Stimulated activated CD8-positive, alpha-beta memory T cell treated with anti-CD3 and anti-CD28 coated beads, Interleukin-15, amount 100 ng/mL, for 1 hour (primary cell): ENCODE measurements around the gene SEMA3G.
A peak's percentile ranks its signal among the peaks of the same experiment; 100 is the strongest.

Source experiments
- DNase-seq: peaks from one replicate; pipeline ENCODE4 v3.0.0-alpha.2; 2020; ENCODE audit warnings: low read depth

Gene SEMA3G

DNA sequence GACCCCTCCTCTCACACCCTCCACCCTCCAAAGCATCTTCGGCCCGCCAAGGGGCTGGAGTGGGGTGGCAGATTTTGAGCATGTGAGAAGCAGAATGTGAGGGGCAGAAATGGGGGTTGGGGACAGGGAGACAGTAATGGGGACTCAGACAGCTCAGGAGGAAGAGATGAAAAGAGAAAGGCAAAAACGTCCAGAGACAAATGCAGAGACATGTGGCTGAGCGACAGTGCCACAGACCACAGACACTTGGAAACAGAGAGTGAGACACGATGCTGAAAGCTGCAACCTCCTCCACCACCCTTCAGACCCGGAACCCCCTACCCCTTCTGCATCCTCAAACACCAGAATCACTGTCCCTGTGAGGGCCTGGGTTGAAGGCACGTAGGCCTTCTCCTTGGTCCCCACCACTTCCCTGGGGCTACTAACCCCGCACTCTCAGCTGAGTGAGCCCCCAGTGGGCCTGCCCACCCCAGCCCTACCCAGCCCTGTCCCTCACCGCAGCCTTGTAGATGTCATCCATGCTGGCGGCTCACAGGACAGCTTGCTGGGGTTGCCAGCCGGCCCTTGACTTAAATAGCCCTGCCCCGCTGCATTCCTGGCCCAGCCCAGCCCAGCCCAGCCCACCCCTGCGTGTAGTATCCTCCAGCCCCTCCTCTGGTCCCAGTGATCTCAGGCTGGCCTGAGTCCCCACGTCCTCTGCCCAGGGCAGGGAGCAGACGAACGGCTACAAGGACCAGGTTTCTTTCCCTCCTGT lies 8.8 kb upstream of the SEMA3G start, which contains the start of gene TNNC1:
Gene TNNC1, minus strand, starts transcription at position 546 of the 754 bp plus-strand sequence. Its CDS starts 26 bp downstream, at position 520.
- DNase-seq = no peak

- DNase-seq = no peak
Measured at GRCh38 chr3:52452570-52453221, 7.8 kb upstream of the SEMA3G start.

DNA sequence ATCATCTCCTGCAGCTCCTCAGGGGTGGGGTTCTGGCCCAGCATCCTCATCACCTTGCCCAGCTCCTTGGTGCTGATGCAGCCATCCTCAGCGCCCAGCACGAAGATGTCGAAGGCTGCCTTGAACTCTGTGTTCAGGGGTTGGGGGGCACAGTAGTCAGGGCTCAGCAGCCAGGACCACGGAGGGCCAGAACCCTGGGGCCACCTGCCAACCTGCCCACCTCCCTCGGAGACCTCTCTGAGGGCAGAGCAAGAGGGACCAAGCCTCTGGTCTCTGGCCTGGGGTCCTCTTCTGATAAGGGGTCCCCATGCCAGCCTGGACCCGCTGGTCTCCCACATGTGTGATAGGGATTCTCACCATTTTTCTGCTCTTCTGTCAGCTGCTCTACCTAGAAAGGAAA lies 7.2 kb upstream of the SEMA3G start:
- no peak for DNase-seq

DNA sequence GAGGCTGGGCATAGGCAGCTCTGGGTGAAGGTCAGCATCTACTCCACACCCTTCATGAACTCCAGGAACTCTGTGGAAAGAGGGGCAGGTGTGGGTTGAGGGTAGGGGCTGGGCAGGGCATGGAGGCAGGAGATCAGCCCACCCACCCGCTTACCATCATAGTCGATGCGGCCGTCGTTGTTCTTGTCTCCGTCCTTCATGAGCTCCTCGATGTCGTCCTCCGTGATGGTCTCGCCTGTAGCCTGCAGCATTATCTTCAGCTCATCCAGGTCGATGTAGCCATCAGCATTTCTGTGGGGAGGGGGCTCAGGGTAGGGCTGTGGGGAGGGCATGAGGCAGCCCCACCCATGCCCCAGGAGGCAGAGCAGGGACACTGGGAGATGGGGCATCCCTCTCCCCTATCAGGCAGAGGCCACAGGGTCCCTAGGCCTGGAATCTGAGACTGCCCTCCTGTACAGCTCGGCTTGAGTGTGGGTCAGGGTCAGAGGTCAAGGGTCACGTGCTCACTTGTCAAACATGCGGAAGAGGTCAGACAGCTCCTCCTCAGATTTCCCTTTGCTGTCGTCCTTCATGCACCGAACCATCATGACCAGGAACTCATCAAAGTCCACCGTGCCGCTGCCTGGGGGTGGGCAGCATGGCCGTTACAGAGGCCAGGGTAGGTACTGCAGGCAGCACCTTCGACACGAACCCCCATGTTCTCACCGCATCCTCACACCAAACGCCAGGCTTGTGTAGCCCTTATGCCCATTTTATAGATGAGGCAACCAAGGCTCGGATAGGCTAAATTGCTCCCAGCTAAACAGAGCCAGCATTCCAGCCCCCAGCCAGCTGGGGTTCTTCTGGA lies 6.6 kb upstream of the SEMA3G start:
- no peak for DNase-seq

DNA sequence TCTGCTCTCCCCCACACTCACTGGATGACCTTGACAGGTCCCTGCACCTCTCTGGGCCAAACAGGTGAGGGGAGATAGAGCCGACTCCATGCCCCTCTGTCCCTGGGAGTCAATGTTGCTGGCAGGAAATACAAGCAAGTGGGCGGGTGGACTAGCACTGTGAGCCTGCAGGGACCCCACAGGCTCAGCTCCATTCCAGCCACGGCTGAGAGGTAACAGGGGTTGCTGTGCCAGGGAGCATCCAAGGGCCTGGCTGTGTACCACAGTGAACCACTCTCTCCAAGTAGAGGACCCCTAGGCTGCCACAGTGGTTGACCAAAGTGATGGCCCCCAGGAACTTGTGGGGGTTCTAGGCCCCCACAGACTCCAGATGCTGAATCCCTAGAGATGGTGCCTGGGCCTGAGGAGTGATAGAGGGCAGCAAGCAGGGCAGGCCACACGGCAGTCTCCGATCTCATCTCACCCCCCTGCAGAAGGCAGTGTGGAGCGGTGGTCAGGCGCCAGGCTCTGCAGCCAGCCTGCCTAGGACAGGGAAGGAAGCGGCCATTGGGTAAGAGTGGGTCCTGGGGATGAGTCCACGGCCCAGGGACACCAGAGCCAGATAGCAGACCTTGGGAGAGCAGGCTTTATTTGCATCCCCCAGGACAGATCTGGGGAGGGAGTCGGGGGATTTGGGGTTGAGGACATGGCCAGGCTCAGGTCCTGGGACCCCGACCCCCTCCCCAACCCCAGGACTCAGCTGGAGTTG lies 5.8 kb upstream of the SEMA3G start:
- no peak for DNase-seq

DNA sequence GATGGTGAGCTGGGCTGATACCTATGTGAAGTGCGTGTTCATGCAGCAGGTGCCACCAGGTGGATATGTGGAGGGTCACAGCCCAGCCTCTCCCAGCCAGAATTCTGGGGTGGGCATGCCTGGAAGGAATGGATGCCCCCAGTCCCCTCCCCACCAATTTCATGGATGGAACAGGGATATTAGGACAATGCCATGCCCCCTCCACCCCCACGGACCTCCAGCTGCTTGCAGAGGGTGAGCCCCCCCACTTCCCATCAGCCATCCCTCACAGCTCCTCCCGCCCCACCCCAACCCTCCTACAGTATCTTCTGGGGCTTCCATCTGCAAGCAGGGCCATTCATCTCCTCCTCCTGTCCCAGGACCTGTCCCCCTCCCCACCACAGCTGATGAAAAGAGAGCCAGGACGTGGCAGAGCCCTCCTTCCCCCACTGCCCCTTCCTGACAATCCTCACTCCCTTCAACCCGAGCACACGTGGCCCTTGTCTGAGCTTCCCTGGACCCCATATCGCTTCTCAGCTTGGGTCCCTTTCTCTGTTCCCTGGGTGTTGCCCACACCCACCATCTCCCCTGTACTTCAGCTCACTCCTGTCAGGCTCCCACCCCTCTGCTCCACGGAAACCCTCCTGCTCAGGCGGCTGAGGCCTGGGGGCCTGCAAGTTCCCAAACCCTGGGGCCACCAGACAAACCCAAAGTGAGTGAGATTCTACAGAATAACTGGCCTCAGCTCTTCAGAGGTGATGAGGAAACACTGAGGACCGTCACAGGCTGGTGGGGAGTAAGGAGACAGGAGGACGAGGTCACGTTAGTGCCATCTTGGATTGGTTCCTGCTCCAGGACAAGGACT lies 2.8 kb upstream of the SEMA3G start:
- DNase-seq = no peak

DNA sequence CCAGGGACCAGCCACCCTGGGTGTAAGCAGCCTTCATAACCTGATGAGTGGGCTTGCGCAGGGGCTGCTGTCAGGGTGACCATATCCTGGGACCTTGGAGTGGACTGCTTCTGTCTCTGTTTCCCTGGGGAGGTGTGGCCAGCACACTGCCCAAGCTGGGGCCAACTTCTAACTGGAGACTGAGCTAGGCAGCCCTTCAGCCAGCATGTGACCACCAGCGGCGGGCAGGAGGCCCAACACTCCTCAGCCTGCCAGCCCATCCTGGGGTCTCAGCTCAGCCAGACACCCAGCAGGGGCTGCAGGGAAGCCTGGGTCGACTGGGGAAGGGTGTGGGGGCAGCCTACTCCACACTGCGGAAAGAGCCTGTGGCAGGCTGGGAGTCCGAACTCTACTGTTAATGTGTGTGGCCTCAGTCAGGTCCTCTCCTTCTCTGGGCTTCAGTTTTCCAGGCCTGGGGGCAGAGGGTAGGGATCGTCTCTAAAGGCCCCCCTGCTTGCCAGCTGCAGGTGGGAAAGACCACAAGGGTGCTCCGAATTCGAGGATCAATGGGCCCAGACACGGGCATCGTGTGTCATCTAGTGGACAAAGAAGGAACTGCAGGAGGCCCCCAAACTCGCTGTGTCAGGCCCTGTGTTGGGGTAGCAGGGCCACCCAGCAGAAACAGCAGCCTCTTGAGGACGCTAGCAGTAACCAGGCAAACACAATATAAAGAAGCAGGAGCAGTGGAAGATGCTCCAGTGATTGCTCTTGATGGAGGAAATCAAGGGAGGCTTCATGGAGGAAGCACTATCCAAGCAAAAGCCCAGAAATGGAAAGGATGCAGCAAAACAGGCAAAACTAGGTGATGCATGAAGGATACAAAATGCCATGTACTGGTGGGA lies 2.0 kb upstream of the SEMA3G start:
- DNase-seq = peak; percentile 58

- no peak for DNase-seq
Measured at GRCh38 chr3:52446042-52446441, 1.1 kb upstream of the SEMA3G start.

DNA sequence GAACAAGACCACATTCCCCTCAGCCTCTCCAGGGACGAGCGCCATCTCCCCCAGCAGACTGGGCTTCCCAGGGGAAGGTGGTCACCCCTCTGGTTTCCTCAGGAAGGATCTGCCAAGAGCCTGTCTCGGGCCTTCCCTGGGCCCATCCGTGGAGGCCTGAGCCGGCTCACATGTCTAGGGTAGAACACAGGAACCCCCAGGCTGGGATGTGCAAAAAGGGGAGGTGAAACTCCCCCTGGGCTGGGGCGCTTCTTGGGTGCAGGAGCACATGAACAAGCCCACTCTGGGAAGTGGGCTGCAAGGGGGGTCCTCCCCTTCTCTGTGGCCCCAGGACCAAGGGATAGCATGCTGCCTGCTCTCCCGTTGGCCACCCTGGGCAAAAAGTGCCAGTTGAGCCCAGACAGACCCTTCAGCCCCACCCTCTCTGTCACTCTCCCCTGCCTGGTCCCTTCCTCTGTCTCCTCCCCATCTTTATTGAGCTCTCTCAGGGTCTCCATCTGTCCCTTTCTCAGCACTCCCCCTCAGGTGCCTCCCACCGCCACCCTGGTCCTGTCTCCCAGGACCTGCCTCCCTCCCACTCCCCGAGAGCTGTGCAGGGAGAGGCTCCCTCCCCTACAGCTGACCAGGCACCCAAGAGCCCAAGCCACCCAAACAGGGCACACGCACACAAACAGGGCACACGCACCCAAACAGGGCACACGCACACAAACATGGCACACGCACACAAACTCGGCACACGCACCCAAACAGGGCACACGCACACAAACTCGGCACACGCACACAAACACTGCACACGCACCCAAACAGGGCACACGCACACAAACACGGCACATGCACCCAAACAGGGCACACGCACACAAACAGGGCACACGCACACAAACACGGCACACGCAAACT lies 864 bp downstream of the SEMA3G start:
- no peak for DNase-seq

DNA sequence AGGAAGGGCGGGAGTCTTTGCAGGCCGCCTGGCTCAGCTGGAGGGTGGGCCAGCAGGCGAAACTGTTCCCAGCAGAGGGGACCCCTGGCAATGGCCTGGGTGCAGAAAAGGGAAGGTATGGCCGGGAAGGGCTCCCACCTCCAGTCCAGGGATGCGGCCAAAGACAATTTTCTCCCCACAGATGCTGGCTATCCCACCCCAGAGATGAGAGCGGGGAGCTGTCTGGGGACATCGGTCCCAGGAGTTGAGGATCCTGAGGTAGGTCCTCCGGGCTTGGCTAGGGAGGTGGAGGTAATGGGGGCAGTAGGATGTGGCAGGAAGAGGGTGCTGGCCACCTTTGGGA lies 1.7 kb downstream of the SEMA3G start:
- no peak for DNase-seq

DNA sequence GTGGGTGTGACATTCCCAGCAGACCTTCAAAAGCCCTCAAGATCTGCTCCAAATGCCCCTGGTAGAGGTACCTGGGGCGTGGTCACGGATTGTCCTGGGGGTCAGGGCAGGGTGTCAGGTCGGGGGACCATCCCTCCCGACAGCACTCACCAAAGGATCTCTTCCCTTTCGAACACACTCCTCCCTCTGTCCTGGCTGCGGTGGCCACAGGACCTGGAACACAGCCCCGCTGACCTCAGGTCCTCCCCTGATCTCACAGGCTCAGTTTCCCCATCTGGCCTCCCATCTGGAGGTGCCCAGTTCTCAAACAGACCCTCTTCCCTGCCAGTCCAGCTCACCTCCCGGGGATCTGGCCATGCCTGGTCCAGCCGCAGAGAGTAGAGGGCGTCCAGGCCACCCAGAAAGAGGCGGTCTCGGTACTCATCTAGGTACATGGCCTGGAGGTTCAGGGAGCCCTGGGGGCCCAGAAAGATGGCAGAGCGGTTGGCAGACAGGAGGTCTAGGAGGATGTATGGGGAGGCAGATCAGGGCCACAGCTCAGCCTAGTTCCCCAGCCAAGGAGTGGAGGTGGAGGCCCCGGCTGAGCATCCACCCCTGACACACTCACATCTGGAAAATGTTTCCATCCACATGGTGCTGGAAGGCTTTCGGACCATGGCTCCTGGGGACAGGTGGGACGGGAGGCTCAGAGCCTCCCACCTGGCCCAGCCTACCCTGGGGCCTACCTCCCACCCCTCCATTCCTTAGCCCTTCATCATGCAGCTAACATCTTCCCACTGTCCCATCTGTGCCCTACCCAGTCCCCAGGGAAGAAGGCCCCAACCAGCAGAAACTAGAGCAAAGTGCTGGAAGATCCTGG lies 2.3 kb downstream of the SEMA3G start:
- no peak for DNase-seq

DNA sequence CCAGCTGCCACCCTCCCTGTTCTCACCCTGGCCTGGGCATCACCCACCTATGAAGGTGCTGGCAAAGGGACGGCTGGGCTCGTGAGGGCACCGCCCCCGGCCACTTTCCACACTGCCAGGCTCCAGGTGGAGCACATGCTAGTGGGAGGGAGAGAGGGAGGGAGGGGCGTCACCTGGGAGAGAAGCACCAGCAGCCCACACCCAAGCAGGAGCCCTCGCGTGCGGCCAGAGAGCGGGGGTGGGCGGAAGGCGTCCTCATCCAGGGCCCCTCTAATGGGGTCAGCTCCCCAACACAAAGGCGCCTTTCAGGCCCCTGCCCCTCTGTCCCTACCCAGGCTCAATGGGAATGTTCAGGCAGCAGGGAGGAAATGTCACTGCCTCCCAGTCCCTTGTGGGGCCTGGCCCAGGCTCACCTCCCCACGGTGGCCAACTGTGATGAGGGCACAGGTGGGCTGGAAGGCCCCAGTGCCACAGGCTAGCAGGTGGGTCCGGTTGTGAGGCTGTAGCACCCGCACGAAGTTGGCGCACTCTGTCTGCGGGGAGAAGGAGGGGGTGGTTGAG lies 3.1 kb downstream of the SEMA3G start:
- no peak for DNase-seq

DNA sequence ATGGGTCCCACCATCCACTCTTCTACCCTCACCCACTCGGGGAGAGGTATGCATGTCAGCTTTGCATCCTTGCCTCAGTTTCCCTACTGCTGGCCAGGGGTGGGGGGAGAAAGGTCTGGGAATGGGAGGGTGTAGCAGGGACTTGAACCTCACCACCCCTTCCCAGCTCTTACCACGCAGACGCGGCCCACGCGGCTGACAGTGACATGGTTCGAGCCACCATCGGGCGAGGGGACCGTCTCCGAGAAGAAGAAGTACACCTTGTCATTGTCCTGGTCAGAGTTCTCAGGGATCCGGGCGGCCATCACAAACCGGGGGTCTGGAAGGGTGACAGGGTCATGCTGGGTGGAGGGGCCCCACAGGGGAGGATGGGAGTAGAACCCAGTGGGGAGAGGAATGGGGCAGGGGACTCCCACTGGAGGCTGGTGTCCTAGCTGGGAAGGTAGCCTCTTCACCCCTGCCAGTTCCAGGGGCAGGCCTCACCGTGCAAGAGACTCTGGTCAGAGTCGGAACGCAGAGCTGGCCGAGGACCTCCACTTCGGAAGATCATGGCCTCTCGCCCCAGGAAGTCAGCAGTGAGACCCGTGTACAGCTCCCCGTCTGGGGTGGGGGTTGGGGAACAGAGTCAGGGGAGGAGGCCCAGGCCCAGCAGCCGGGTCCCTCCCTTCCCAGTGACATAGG lies 3.7 kb downstream of the SEMA3G start:
- DNase-seq = no peak

DNA sequence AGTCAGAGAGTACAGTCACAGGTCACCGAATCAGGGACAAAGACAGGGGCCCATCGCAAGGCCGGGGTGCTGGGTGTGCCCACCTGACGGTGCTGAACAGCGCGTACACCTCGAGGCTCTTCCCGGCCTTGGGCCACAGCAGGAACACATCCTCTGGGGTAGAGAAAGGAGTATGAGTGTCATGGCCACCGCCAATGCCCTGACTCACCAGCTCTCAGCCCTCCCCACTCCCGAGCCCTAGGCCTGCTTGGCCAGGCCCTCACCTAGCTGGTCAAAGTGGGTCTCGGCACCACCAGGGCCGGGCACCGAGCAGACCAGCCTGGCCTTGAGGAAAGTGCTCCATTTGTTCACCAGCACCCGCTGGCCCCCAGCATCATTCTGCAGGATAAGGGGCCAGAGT lies 4.2 kb downstream of the SEMA3G start:
- DNase-seq = no peak

- DNase-seq = no peak
Measured at GRCh38 chr3:52440249-52440551, 4.7 kb downstream of the SEMA3G start.

DNA sequence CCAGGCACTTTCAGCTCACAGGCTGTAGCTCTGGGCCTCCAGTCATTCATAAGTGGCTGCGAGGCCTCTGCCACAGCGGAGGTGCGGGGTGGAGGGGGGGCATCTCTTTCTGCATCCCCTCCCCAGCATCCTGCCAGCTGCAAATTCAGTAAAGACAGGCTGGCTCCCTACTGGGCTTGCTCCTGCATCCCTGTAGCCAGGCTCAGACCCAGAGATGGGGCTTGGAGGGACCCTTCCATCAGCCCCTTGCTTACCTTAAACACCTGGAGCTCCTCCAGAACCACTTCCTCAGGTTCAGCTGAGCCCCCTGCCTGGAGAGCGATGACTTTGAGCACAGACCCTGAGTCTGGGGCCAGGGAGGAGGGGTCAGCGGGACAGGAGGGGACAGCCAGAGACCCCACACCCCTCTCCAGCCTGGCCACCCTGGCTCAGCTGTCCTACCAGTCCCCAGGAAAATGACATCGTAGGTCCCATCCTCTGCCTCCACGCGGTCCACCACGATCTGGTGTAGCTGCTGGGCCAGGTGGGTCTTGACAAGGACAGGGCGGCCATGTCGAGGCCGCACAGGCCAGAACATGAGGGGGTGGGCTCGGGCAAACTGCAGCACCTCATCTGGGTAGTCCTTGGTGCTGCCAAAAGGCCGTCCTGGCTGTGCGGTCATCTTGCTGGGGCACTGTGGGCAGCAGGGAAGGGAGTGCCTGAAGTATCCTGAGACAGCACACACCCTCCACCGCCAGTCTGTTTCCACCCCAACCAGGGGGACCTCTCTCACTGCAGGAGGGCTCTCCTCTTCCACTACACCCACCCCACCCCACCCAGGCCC lies 5.3 kb downstream of the SEMA3G start:
- no peak for DNase-seq
